ENCODE results near the gene SUGP2. TPM values are rescaled to one million over a fixed set of nuclear protein-coding genes. Genes with fewer than 3 reads are reported as not detected.

Gene SUGP2
- total RNA-seq, 1 experiment from 2014 or later, result 95.2 TPM

- H3K4me3 Mint-ChIP-seq, result peak overlapping the region; percentile 88 to 94
- no peaks in the 10 kb centered on the region for H3K27me3 Mint-ChIP-seq (ENCODE audit: low read depth)
- no peak overlapping the region for H2BK12ac ChIP-seq (ENCODE audit: insufficient read length, low read depth, low read length)
These were observed 216 bp downstream of the SUGP2 start for GRCh38 chr19:19033176-19033425.

More at GRCh38 chr19:19033176-19033425, 216 bp downstream of the SUGP2 start:
- no CpG with 5 or more reads among the region's 32 CpGs for WGBS (ENCODE audit: extremely low coverage, insufficient read length, low lambda C conversion rate)
- Histone ChIP-seq H3K9ac (ENCODE audit: extremely low read depth, insufficient read length, low read length) (peak overlapping the region; percentile 73), H2AFZ (ENCODE audit: low read length) (no peak overlapping the region), H4K5ac (ENCODE audit: insufficient read length, low read depth, low read length) (no peak overlapping the region), H2BK15ac (ENCODE audit: low read depth, low read length) (no peak overlapping the region), H3K4me2 (ENCODE audit: insufficient read depth, insufficient read length, low read length) (peak overlapping the region; percentile 96), H3K27ac (ENCODE audit: insufficient read length, low read depth, low read length) (no peak overlapping the region), H3K23ac (ENCODE audit: insufficient read length, low read depth, low read length) (no peak overlapping the region), H3K79me1 (ENCODE audit: insufficient read depth, low read depth, low read length, poor library complexity, severe bottlenecking) (peaks cover 11% of the 10 kb centered on the region), H3K14ac (ENCODE audit: insufficient read depth, low read length) (peak overlapping the region; percentile 81; the same call in 1 of the 2 replicates), H4K8ac (replicated peaks; ENCODE audit: insufficient read length, low read depth, low read length) (no peak overlapping the region), H3K56ac (ENCODE audit: insufficient read length, low read depth, low read length) (no peak overlapping the region), H4K91ac (ENCODE audit: insufficient read length, low read depth, low read length) (no peak overlapping the region), H3K23me2 (ENCODE audit: insufficient read length, low read depth, low read length, poor library complexity, severe bottlenecking) (peaks cover 11% of the 10 kb centered on the region), H3T11ph (ENCODE audit: low read length) (no peak overlapping the region), H2BK5ac (ENCODE audit: insufficient read length, low read length) (no peak overlapping the region), H3K27me3 (ENCODE audit: insufficient read depth, low read length) (no peaks in the 10 kb centered on the region), H3K4ac (ENCODE audit: low read depth, low read length) (no peak overlapping the region), H3K4me1 (ENCODE audit: insufficient read depth, low read length) (no peaks in the 10 kb centered on the region), H2BK20ac (ENCODE audit: low read depth, low read length, poor library complexity, severe bottlenecking) (no peak overlapping the region), H2BK120ac (ENCODE audit: low read depth, low read length, poor library complexity, severe bottlenecking) (no peak overlapping the region), H4K20me1 (ENCODE audit: control insufficient read depth, insufficient read depth, insufficient read length) (no peaks in the 10 kb centered on the region), H3K18ac (ENCODE audit: insufficient read length, low read depth, low read length) (no peak overlapping the region), H3K9me3 (ENCODE audit: control insufficient read depth, low read depth, low read length) (peaks cover 5% of the 10 kb centered on the region), H2AK5ac (ENCODE audit: insufficient read length, low read length) (no peak overlapping the region), H3K79me2 (ENCODE audit: insufficient read depth, low read length) (peaks cover 19% of the 10 kb centered on the region; the same call in 1 of the 2 replicates)
- no peak for DNase-seq
- Mint-ChIP-seq H3K9me3 (peaks cover 14% of the 10 kb centered on the region in 2 experiments), H3K27ac (peak overlapping the region; percentile 63 to 91 (median 77); a peak in 5 of 7 replicates), H3K4me1 (peaks cover 10 to 15% of the 10 kb centered on the region in 2 experiments), H3K36me3 (ENCODE audit: insufficient read depth in 1 of 3, low read depth in 3 of 3) (peaks cover 45 to 56% (median 54%) of the 10 kb centered on the region in 3 experiments)
- TF ChIP-seq CTCF (conservative IDR thresholded peaks at IDR 0.05), result no peak
